GM10266 (cell line): ENCODE measurements around the gene FOLR3.

Experiments used
- DNase-seq: peaks from one replicate; pipeline ENCODE4 v3.0.0; 2012; ENCODE audit errors: extremely low spot score
- CTCF ChIP-seq: IDR thresholded peaks from 2 replicates; pipeline ENCODE4 v1.5.1; 2012; ENCODE audit warnings: mild to moderate bottlenecking, low read depth; ENCODE audit not compliant: control insufficient read depth, insufficient read depth; ENCODE audit errors: missing control alignments

The FOLR3 gene

DNA sequence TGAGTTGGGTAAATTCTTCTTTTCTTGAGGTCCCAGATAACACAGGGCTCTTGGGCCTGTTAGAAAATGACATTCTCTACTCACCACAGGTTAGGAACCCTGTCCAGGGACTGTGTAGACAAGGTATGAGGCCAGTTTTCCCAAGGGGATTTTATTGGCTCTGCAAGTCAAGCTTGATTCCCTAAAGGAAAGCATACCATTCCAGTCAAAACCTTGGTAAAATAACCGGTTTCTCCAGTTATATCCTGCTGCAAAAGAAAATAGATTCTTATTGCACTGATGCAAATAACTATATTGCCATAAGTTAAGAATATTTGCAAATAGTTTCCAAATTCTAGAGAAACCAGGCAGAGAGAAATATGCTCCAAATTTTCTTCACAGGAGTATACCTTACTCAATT, 9.6 kb upstream of the FOLR3 start:
- no peak for DNase-seq
- TF ChIP-seq CTCF: no peak

GRCh38 chr11:72127923-72128322, 7.6 kb upstream of the FOLR3 start:
- no peak for DNase-seq
- no peak for TF ChIP-seq CTCF

DNA sequence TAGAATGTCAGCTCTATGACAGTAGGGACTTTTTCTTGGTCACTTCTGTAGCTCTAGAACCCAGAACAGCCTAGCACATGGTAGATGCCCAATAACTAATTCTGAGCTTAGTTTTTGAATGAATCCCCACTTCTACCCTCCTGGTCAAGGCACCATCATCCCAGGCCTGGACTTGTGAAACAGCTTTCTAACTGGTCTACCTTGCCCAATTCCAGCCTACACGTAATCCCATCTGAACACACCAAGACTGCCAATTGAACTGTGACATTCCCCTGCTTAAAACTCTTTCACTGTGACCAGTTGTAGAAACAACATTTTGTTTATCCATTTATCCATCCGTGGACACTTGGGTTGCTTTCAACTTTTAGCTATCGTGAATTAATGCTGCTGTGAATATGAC, 6.1 kb upstream of the FOLR3 start:
- no peak for TF ChIP-seq CTCF
- DNase-seq: no peak

GRCh38 chr11:72132646-72133045, 2.9 kb upstream of the FOLR3 start:
- no peak for DNase-seq
- no peak for TF ChIP-seq CTCF

GRCh38 chr11:72135891-72136683, 562 bp downstream of the FOLR3 start:
- TF ChIP-seq CTCF: no peak
- DNase-seq: no peak

DNA sequence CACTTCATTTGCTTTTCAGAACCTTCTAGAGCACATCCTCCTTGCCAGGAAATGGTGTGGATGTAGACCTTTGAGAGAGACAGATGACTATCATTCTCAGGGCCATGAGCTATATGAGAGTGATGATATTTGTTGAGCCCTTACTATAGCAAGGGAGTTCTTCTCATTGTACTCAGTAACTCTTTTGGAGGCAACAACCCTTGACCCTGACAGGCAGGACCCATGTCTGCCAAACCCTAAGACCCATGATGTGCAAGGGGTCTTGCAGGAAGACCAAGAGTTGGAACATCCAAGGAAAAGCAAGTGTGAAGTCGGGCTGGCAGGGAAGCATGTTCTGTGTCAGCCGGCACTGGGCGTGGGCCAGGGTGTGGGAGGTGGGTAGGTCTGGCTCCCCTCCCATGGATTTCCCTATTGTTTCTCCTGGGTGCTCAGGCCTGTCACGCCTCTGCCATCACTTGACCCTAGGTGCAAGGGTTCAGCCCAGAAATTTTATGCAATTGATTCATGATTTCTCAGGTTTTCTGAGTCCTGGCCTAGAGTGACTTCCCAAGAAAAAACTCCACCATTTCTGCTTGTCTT, 1.2 kb downstream of the FOLR3 start:
- no peak for DNase-seq
- TF ChIP-seq CTCF: no peak

DNA sequence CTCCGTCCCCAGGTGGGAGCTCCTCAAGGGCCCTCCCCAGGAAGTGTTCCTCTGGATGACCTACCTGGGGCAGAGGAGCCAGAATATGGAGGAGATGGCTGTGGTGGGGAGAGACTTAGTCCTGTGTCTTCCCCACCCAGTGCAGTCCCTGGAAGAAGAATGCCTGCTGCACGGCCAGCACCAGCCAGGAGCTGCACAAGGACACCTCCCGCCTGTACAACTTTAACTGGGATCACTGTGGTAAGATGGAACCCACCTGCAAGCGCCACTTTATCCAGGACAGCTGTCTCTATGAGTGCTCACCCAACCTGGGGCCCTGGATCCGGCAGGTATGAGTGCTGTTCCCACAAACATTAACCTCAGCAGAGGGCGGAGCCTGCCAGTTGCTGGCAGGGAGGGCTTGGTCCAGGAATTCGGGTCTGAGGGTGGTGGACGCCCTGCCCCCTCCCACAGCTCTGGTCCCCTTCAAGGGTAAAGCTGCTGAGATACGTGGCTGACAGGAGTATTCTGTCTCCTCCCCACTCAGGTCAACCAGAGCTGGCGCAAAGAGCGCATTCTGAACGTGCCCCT, 3.4 kb downstream of the FOLR3 start:
- no peak for TF ChIP-seq CTCF
- no peak for DNase-seq
